ENCODE results near the gene CDH3.

GRCh38 chr16:68739964-68740627 lies 95.0 kb downstream of the CDH3 start:
- no peak for TF ChIP-seq CTCF (conservative IDR thresholded peaks at IDR 0.05)
- TF ChIP-seq ZFX (IDR thresholded peaks at IDR 0.05): no peak
